GM18526 (cell line): ENCODE measurements around the gene LRRC63.

Source experiments
- POLR2A ChIP-seq: IDR thresholded peaks from 3 replicates; pipeline ENCODE4 v1.6.1; 2011; ENCODE audit not compliant: insufficient read length; ENCODE audit errors: extremely low read depth

LRRC63 gene

GRCh38 chr13:46202188-46202795 is 9.4 kb upstream of the LRRC63 start:
- no peak for TF ChIP-seq POLR2A

- no peak for TF ChIP-seq POLR2A
Observed at GRCh38 chr13:46202966-46203365, 8.8 kb upstream of the LRRC63 start.

- TF ChIP-seq POLR2A: no peak
Observed at GRCh38 chr13:46206143-46206542, 5.6 kb upstream of the LRRC63 start.

- no peak for TF ChIP-seq POLR2A
Observed at GRCh38 chr13:46207828-46208227, 3.9 kb upstream of the LRRC63 start.

- no peak for TF ChIP-seq POLR2A
Observed at GRCh38 chr13:46210362-46211083, 1.2 kb upstream of the LRRC63 start.

- no peak for TF ChIP-seq POLR2A
Observed at GRCh38 chr13:46211116-46211482, 629 bp upstream of the LRRC63 start.

GRCh38 chr13:46213242-46213641 is 1.5 kb downstream of the LRRC63 start:
- TF ChIP-seq POLR2A: no peak

- TF ChIP-seq POLR2A: no peak
Observed at GRCh38 chr13:46229251-46229650, 17.5 kb downstream of the LRRC63 start.

- no peak for TF ChIP-seq POLR2A
Observed at GRCh38 chr13:46232281-46232680, 20.6 kb downstream of the LRRC63 start.

GRCh38 chr13:46235286-46235685 is 23.6 kb downstream of the LRRC63 start:
- no peak for TF ChIP-seq POLR2A

- no peak for TF ChIP-seq POLR2A
Observed at GRCh38 chr13:46265292-46265691, 53.6 kb downstream of the LRRC63 start.

- no peak for TF ChIP-seq POLR2A
Observed at GRCh38 chr13:46267166-46267565, 55.4 kb downstream of the LRRC63 start.

- no peak for TF ChIP-seq POLR2A
Observed at GRCh38 chr13:46270416-46270815, 58.7 kb downstream of the LRRC63 start.

GRCh38 chr13:46274094-46274698 is 62.5 kb downstream of the LRRC63 start:
- TF ChIP-seq POLR2A: no peak

GRCh38 chr13:46278474-46278873 is 66.7 kb downstream of the LRRC63 start:
- no peak for TF ChIP-seq POLR2A

GRCh38 chr13:46281779-46282178 is 70.1 kb downstream of the LRRC63 start:
- no peak for TF ChIP-seq POLR2A

GRCh38 chr13:46286972-46287371 is 75.2 kb downstream of the LRRC63 start:
- no peak for TF ChIP-seq POLR2A

GRCh38 chr13:46288570-46289259 is 77.0 kb downstream of the LRRC63 start:
- TF ChIP-seq POLR2A: no peak
